Measurements from ENCODE around the gene HCN3.
A peak's percentile ranks its signal among the peaks of the same experiment; 100 is the strongest.

The HCN3 gene

GRCh38 chr1:155254714-155255242, 22.5 kb upstream of the HCN3 start:
- DNase-seq = no peak

- peak; percentile 78 for DNase-seq
These were observed 21.8 kb upstream of the HCN3 start, which contains the start of gene ENTREP3 for GRCh38 chr1:155255243-155256007. ENTREP3 (minus strand) TSS chr1:155255483; CDS start chr1:155254877, 606 bp downstream.

- no peak for DNase-seq
These were observed 21.0 kb upstream of the HCN3 start for GRCh38 chr1:155256058-155256852.

- DNase-seq = no peak
These were observed 17.0 kb upstream of the HCN3 start for GRCh38 chr1:155260276-155260675.

- peak; percentile 30 for DNase-seq
These were observed 15.8 kb upstream of the HCN3 start for GRCh38 chr1:155261493-155261851.

- peak; percentile 93 for DNase-seq
These were observed 15.2 kb upstream of the HCN3 start, which contains the start of gene SCAMP3 for GRCh38 chr1:155261852-155262673. SCAMP3 (minus strand) TSS chr1:155262360; CDS start chr1:155262151, 209 bp downstream.

- DNase-seq = no peak
These were observed 14.2 kb upstream of the HCN3 start for GRCh38 chr1:155263067-155263466.

- DNase-seq = no peak
These were observed 10.7 kb upstream of the HCN3 start for GRCh38 chr1:155266553-155266952.

GRCh38 chr1:155267373-155267772, 9.9 kb upstream of the HCN3 start:
- DNase-seq = no peak

- no peak for DNase-seq
These were observed 8.6 kb upstream of the HCN3 start for GRCh38 chr1:155268630-155269029.

GRCh38 chr1:155269381-155269780, 7.9 kb upstream of the HCN3 start:
- no peak for DNase-seq

- DNase-seq = no peak
These were observed 4.6 kb upstream of the HCN3 start for GRCh38 chr1:155272466-155273342.

GRCh38 chr1:155273343-155274245, 3.7 kb upstream of the HCN3 start, which contains the start of gene CLK2:
CLK2 (minus strand) TSS chr1:155273504; CDS start chr1:155270977, 2,527 bp downstream.
- peak; percentile 96 for DNase-seq

- peak; percentile 79 for DNase-seq
These were observed 832 bp downstream of the HCN3 start for GRCh38 chr1:155277902-155278688.

GRCh38 chr1:155278689-155279160, 1.5 kb downstream of the HCN3 start:
- no peak for DNase-seq

- DNase-seq = no peak
These were observed 2.0 kb downstream of the HCN3 start for GRCh38 chr1:155279268-155279667.

GRCh38 chr1:155282488-155283091, 5.3 kb downstream of the HCN3 start:
- no peak for DNase-seq

GRCh38 chr1:155284476-155284875, 7.2 kb downstream of the HCN3 start:
- DNase-seq = no peak

GRCh38 chr1:155285063-155285462, 7.8 kb downstream of the HCN3 start:
- DNase-seq = no peak

Measured in stimulated activated CD4-positive, alpha-beta T cell treated with anti-CD3 and anti-CD28 coated beads, Interleukin-4, amount 100 ng/mL, for 24 hours (primary cell).